GM23248 (cell line): ENCODE data around the gene ANKRD6. TPM values are rescaled to one million over a fixed set of nuclear protein-coding genes. Genes with fewer than 3 reads are reported as not detected.

Experiments used
- DNase-seq: peaks from one replicate; pipeline ENCODE4 v3.0.0-alpha.2; 2015
- H2AFZ ChIP-seq: fragments of 200-600 bp; sonication (generic); 2 replicates; pipeline ENCODE4 v1.6.1; 2016; ENCODE audit warnings: antibody characterized with exemption
- H3F3A ChIP-seq: fragments of 200-600 bp; sonication (generic); 2 replicates; pipeline ENCODE4 v1.6.1; 2016; ENCODE audit warnings: mild to moderate bottlenecking, antibody characterized with exemption, mixed run types; ENCODE audit not compliant: insufficient read depth
- H3K27ac ChIP-seq: fragments of 200-600 bp; sonication (generic); 2 replicates; pipeline ENCODE4 v1.5.1; 2016; ENCODE audit warnings: mild to moderate bottlenecking
- H3K27me3 ChIP-seq: fragments of 200-600 bp; sonication (generic); replicated peaks from 2 replicates; pipeline ENCODE4 v1.6.1; 2016; ENCODE audit warnings: mild to moderate bottlenecking; ENCODE audit not compliant: insufficient read depth
- H3K36me3 ChIP-seq: fragments of 200-600 bp; sonication (generic); 2 replicates; pipeline ENCODE4 v1.6.1; 2016; ENCODE audit warnings: low read depth, mild to moderate bottlenecking
- H3K4me1 ChIP-seq: fragments of 200-600 bp; sonication (generic); 2 replicates; pipeline ENCODE4 v1.6.1; 2016; ENCODE audit warnings: mild to moderate bottlenecking; ENCODE audit not compliant: insufficient read depth
- H3K4me2 ChIP-seq: fragments of 200-600 bp; sonication (generic); one replicate; pipeline ENCODE4 v1.6.1; 2016; ENCODE audit warnings: mild to moderate bottlenecking; ENCODE audit not compliant: unreplicated experiment
- H3K4me3 ChIP-seq: fragments of 200-600 bp; sonication (generic); 2 replicates; pipeline ENCODE4 v1.5.1; 2016; ENCODE audit warnings: mild to moderate bottlenecking
- H3K79me2 ChIP-seq: fragments of 200-600 bp; sonication (generic); 2 replicates; pipeline ENCODE4 v1.6.1; 2016; ENCODE audit warnings: mild to moderate bottlenecking; ENCODE audit not compliant: insufficient read depth
- H3K9ac ChIP-seq: fragments of 200-600 bp; sonication (generic); 2 replicates; pipeline ENCODE4 v1.6.1; 2016; ENCODE audit warnings: mild to moderate bottlenecking
- H3K9me2 ChIP-seq: fragments of 200-600 bp; sonication (generic); 2 replicates; pipeline ENCODE4 v1.6.1; 2016; ENCODE audit warnings: mixed run types, mild to moderate bottlenecking, moderate library complexity; ENCODE audit not compliant: insufficient read depth
- H3K9me3 ChIP-seq: fragments of 200-600 bp; sonication (generic); one replicate; pipeline ENCODE4 v1.6.1; 2017; ENCODE audit warnings: low read depth
- H4K20me1 ChIP-seq: fragments of 200-600 bp; sonication (generic); 2 replicates; pipeline ENCODE4 v1.6.0; 2016; ENCODE audit not compliant: insufficient read depth
- EZH2 ChIP-seq: fragments of 200-600 bp; sonication (generic); IDR thresholded peaks from 2 replicates; pipeline ENCODE4 v1.6.1; 2018; ENCODE audit warnings: antibody characterized with exemption, mild to moderate bottlenecking; ENCODE audit not compliant: insufficient read depth, poor library complexity, severe bottlenecking
- EZH2phosphoT487 ChIP-seq: fragments of 200-600 bp; sonication (generic); IDR thresholded peaks from 2 replicates; pipeline ENCODE4 v1.6.1; 2018; ENCODE audit warnings: antibody characterized with exemption, moderate library complexity, mild to moderate bottlenecking, low read depth; ENCODE audit not compliant: insufficient read depth
- WGBS, 2 experiments: methylation state at CpG; one replicate each; pipeline ENCODE4 v1.1.6; 2015 to 2017; ENCODE audit warnings: low lambda C conversion rate in 2 of 2, low coverage in 1 of 2; ENCODE audit errors: missing lambda C conversion rate in 2 of 2; 5-methylcytosine and 5-hydroxymethylcytosine counted together
- in situ Hi-C: fragments of 300-500 bp; cut with MboI; formaldehyde crosslinking; loops from 2 replicates; pipeline ENCODE4 v1.15.0; 2020
- polyA plus RNA-seq: library from polyadenylated mRNA; unstranded; fragments of >200 nt; fragmentation: Nextera tagmentation; extraction: Ambion mirVana; gene quantifications from 2 replicates; pipeline ENCODE4 v1.2.1, GENCODE V29; 2016
- total RNA-seq: library from RNA; depleted of rRNA; stranded (reverse); fragments of >200 nt; shearing (Covaris generic); gene quantifications from 2 replicates; pipeline ENCODE4 v1.2.3, GENCODE V29; 2014

The ANKRD6 gene
- total and polyA plus RNA-seq, 2 experiments from 2014 or later = 0.54 to 12.4 TPM

- no peak overlapping the region for H3K4me2 ChIP-seq
Measured at GRCh38 chr6:89414215-89414614, 18.7 kb upstream of the ANKRD6 start.

GRCh38 chr6:89415185-89415584 is 17.8 kb upstream of the ANKRD6 start:
- in situ Hi-C loops = no loop called here
- Histone ChIP-seq H3K27ac (no peak overlapping the region), H3K9me3 (no peaks in the 10 kb centered on the region), H3F3A (no peaks in the 10 kb centered on the region), H2AFZ (no peak overlapping the region), H3K36me3 (no peaks in the 10 kb centered on the region), H3K9ac (no peak overlapping the region), H3K4me2 (no peak overlapping the region), H3K9me2 (no peaks in the 10 kb centered on the region), H3K4me1 (no peaks in the 10 kb centered on the region), H4K20me1 (no peaks in the 10 kb centered on the region), H3K4me3 (no peak overlapping the region), H3K27me3 (peaks cover 63% of the 10 kb centered on the region), H3K79me2 (no peaks in the 10 kb centered on the region)
- DNase-seq = no peak
- 44 to 59% methylated on average over 2 of the region's 2 CpGs for WGBS, 2 experiments
- TF ChIP-seq EZH2 (no peak), EZH2phosphoT487 (no peak)

More at GRCh38 chr6:89414215-89414614, 18.7 kb upstream of the ANKRD6 start:
- H3K4me1 ChIP-seq = no peaks in the 10 kb centered on the region
- H4K20me1 ChIP-seq = no peaks in the 10 kb centered on the region
- H3F3A ChIP-seq = no peaks in the 10 kb centered on the region
- H3K9me3 ChIP-seq = no peaks in the 10 kb centered on the region
- 49 to 68% methylated on average over 2 of the region's 2 CpGs for WGBS, 2 experiments
- no peak overlapping the region for H2AFZ ChIP-seq
- no peak overlapping the region for H3K9ac ChIP-seq
- DNase-seq = no peak
- H3K9me2 ChIP-seq = no peaks in the 10 kb centered on the region
- no peak for TF ChIP-seq EZH2phosphoT487
- no peak for TF ChIP-seq EZH2
- no peak overlapping the region for H3K4me3 ChIP-seq
- no peaks in the 10 kb centered on the region for H3K36me3 ChIP-seq
- H3K27ac ChIP-seq = no peak overlapping the region
- in situ Hi-C loops = no loop called here
- H3K79me2 ChIP-seq = no peaks in the 10 kb centered on the region
- H3K27me3 ChIP-seq = peaks cover 72% of the 10 kb centered on the region

DNA sequence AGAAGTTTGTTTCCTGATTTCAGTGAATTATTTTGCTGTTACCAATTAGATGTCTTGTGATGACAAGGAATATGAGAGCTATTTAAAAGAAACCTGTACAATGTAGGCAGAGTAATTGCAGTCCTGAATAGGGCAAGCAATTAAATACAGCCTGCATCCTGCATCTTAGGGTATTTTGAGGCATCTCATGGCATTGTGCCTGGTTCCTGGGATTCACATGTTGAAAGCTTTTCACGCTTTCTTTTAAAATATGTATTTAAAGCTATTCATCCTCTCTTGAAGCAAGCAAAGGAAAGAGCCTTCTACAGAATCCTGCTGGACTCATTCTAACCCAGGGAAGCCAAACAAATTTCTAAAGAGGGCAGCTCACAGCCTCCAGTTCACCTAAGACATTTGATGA is 16.2 kb upstream of the ANKRD6 start:
- H3K27me3 ChIP-seq = peaks cover 47% of the 10 kb centered on the region
- H3K4me3 ChIP-seq = no peak overlapping the region
- no peaks in the 10 kb centered on the region for H3K9me2 ChIP-seq
- no peak overlapping the region for H3K4me2 ChIP-seq
- H3K27ac ChIP-seq = no peak overlapping the region
- H3K9me3 ChIP-seq = no peaks in the 10 kb centered on the region
- no peak for DNase-seq
- 62 to 73% methylated on average over 1 of the region's 1 CpG for WGBS, 2 experiments
- H4K20me1 ChIP-seq = no peaks in the 10 kb centered on the region
- H2AFZ ChIP-seq = no peak overlapping the region
- in situ Hi-C loops = no loop called here
- no peaks in the 10 kb centered on the region for H3K36me3 ChIP-seq
- no peak for TF ChIP-seq EZH2
- TF ChIP-seq EZH2phosphoT487 = no peak
- no peaks in the 10 kb centered on the region for H3F3A ChIP-seq
- no peak overlapping the region for H3K9ac ChIP-seq
- no peaks in the 10 kb centered on the region for H3K4me1 ChIP-seq
- H3K79me2 ChIP-seq = no peaks in the 10 kb centered on the region

GRCh38 chr6:89430201-89430962 is 2.6 kb upstream of the ANKRD6 start:
- Histone ChIP-seq H3K79me2 (no peaks in the 10 kb centered on the region), H4K20me1 (no peaks in the 10 kb centered on the region), H3K4me3 (no peak overlapping the region), H3K27me3 (peaks cover 36% of the 10 kb centered on the region), H3K4me1 (peaks cover 6% of the 10 kb centered on the region; the same call in 1 of the 2 replicates), H2AFZ (no peak overlapping the region), H3K36me3 (no peaks in the 10 kb centered on the region), H3K27ac (no peak overlapping the region), H3K4me2 (no peak overlapping the region), H3K9me3 (no peaks in the 10 kb centered on the region), H3F3A (no peaks in the 10 kb centered on the region), H3K9ac (no peak overlapping the region), H3K9me2 (no peaks in the 10 kb centered on the region)
- TF ChIP-seq EZH2 (no peak), EZH2phosphoT487 (no peak)
- no peak for DNase-seq
- WGBS, 2 experiments = 14 to 20% methylated on average over 7 of the region's 7 CpGs
- in situ Hi-C loops = loop anchor here (10.0 kb wide), 1 partner anchor 184 kb away; no protein-coding TSS in a partner anchor
